Measurements from ENCODE around the gene TSEN15.

The TSEN15 gene

GRCh38 chr1:184110272-184111204 lies 59.0 kb downstream of the TSEN15 start:
- no peak for DNase-seq

DNA sequence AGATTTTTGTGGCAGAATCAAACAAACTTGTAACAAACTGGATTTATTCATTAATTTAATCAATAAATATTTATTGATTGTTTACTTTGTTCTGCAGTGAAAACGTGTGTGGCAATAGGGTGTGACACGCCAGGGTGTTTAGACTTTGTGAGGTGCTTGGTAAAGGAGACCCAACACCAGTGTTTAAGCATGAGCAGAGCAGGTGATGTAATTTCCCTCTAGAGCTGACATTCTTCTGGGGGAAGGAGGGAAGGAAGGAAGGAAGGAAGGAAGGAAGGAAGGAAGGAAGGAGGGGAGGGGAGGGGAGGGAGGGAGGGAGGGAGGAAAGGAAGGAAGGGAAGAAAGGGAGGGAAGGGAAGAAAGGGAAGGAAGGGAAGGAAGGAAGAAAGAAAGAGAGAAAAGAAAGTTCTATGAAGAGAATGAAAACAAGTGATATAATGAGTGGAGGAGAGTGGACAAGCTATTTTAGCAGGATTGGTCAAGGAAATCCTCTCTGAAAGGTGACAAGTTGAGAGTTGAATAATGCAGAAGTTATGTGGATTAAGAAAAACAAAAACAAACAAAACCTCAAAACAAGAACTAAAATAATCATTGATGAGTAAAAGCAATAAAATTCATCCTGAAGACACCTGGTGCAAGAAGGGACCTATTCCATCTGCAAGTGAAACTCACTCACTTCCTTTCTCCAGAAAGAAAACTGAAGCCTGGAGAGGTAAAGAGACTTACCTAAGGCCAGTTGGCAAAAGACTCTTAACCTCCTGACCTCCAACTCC lies 60.8 kb downstream of the TSEN15 start:
- DNase-seq, result no peak

- DNase-seq, result no peak
These were observed 61.7 kb downstream of the TSEN15 start for GRCh38 chr1:184113251-184113650.

- no peak for DNase-seq
These were observed 63.4 kb downstream of the TSEN15 start for GRCh38 chr1:184114818-184115398.

DNA sequence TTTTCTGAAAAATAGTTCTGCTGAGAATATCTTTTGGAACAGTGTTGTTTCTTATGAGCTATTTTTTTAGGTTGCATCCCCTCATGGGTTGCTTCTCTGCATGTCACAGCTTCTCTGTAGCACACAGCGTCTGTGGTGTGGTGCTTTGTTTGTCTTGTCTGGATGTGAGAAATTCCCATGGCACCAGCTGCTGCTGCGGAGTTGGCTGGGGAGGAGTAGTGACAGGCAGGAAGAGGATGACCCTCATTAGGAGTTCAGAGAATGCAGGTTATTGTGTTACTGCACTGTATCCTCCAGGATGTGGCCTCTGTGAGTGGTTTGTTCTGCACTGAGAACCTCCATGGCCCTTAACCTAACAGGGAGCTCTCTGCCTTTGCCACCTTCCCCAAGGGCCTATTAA lies 64.8 kb downstream of the TSEN15 start:
- DNase-seq, result no peak

- no peak for DNase-seq
These were observed 66.5 kb downstream of the TSEN15 start for GRCh38 chr1:184118046-184118445.

Measured in NCI-H2081 (cell line).